ENCODE measurements around the gene SPRR1B. TPM values are rescaled to one million over a fixed set of nuclear protein-coding genes. Genes with fewer than 3 reads are reported as not detected.

The SPRR1B gene
- total RNA-seq, 2 donors from 2014 or later: not detected

- Histone ChIP-seq H3K9me3 (no peaks in the 10 kb centered on the region), H3K27me3 (no peaks in the 10 kb centered on the region), H3K4me1 (no peaks in the 10 kb centered on the region), H3K27ac (no peak within 1 kb of the TSS), H3K4me3 (no peak within 1 kb of the TSS), H3K36me3 (replicated peaks in 1 of 2; ENCODE audit: insufficient read depth in 1 of 2, low read depth in 2 of 2) (no peaks in the 10 kb centered on the region)
- ATAC-seq (no peak), DNase-seq (no peak)
- TF ChIP-seq POLR2A (IDR thresholded peaks at IDR 0.05): no peak
- intact Hi-C loops (cut with DNase I): no loop called here
- WGBS, 2 donors: 58 to 69% methylated on average over 2 of the region's 2 CpGs
Observed at GRCh38 chr1:153071511-153071910, 40.5 kb downstream of the SPRR1B start, which contains the start of gene SPRR2B. TSS of gene SPRR2B (minus strand) at chr1:153071611. CDS start at chr1:153070839, 772 bp downstream.

GRCh38 chr1:153072806-153073726, 42.1 kb downstream of the SPRR1B start:
- intact Hi-C loops (cut with DNase I): no loop called here
- Histone ChIP-seq H3K27me3 (no peaks in the 10 kb centered on the region), H3K4me1 (no peaks in the 10 kb centered on the region), H3K36me3 (replicated peaks in 1 of 2; ENCODE audit: insufficient read depth in 1 of 2, low read depth in 2 of 2) (no peaks in the 10 kb centered on the region), H3K4me3 (no peak overlapping the region), H3K27ac (no peak overlapping the region), H3K9me3 (no peaks in the 10 kb centered on the region)
- WGBS, 2 donors: 82 to 84% methylated on average over 5 of the region's 5 CpGs
- DNase-seq (no peak), ATAC-seq (no peak)
- TF ChIP-seq POLR2A (IDR thresholded peaks at IDR 0.05) (no peak), CTCF (IDR thresholded peaks at IDR 0.05) (no peak)

GRCh38 chr1:153081736-153082135, 50.7 kb downstream of the SPRR1B start:
- 91 to 93% methylated on average over 3 of the region's 3 CpGs for WGBS, 2 donors
- no peaks in the 10 kb centered on the region for H3K9me3 ChIP-seq
- H3K27me3 ChIP-seq: no peaks in the 10 kb centered on the region
- H3K36me3 ChIP-seq (replicated peaks in 1 of 2; ENCODE audit: insufficient read depth in 1 of 2, low read depth in 2 of 2): no peaks in the 10 kb centered on the region
- no peak overlapping the region for H3K27ac ChIP-seq
- H3K4me3 ChIP-seq: no peak overlapping the region
- TF ChIP-seq POLR2A (IDR thresholded peaks at IDR 0.05): no peak
- no peak for TF ChIP-seq CTCF (IDR thresholded peaks at IDR 0.05)
- DNase-seq (no peak), ATAC-seq (no peak)
- intact Hi-C loops (cut with DNase I): no loop called here
- H3K4me1 ChIP-seq: no peaks in the 10 kb centered on the region

Small RNA genes lying within 50 kb of the gene (small RNA-seq; reads per million reads assigned to genes)
- gene AL356867.1: not detected
- not detected for gene RF00322
- not detected for gene SPRR1A

Other genes starting within 250 kb of the SPRR1B start
- gene LCE1E, start 244.9 kb upstream of the SPRR1B start, total RNA-seq: not detected
- not detected for gene LCE1D, start 234.5 kb upstream of the SPRR1B start, total RNA-seq
- gene LCE1C, start 224.6 kb upstream of the SPRR1B start, total RNA-seq: not detected
- gene LCE1B, start 219.2 kb upstream of the SPRR1B start, total RNA-seq: not detected
- not detected for gene LCE1A, start 203.7 kb upstream of the SPRR1B start, total RNA-seq
- not detected for gene LCE6A, start 188.3 kb upstream of the SPRR1B start, total RNA-seq
- gene LCE7A, start 171.2 kb upstream of the SPRR1B start, total RNA-seq: not detected
- not detected for gene SMCP, start 152.9 kb upstream of the SPRR1B start, total RNA-seq
- gene IVL, start 122.7 kb upstream of the SPRR1B start, total RNA-seq: not detected
- not detected for gene SPRR5, start 84.0 kb upstream of the SPRR1B start, total RNA-seq
- not detected for gene SPRR4, start 60.6 kb upstream of the SPRR1B start, total RNA-seq
- gene SPRR1A, start 47.1 kb upstream of the SPRR1B start, total RNA-seq: not detected
- not detected for gene SPRR3, start 29.5 kb upstream of the SPRR1B start, total RNA-seq
- gene SPRR2D, start 9.9 kb downstream of the SPRR1B start, total RNA-seq: not detected
- not detected for gene SPRR2A, start 26.3 kb downstream of the SPRR1B start, total RNA-seq
- not detected for gene SPRR2B, start 40.4 kb downstream of the SPRR1B start, total RNA-seq
- not detected for gene SPRR2E, start 63.3 kb downstream of the SPRR1B start, total RNA-seq
- gene SPRR2F, start 82.3 kb downstream of the SPRR1B start, total RNA-seq: 1 to 10 TPM in 1 of 2 donors, not detected in 1; 1.3 TPM
- gene SPRR2G, start 119.7 kb downstream of the SPRR1B start, total RNA-seq: not detected
- gene LELP1, start 172.2 kb downstream of the SPRR1B start, total RNA-seq: not detected
- not detected for gene PRR9, start 186.4 kb downstream of the SPRR1B start, total RNA-seq
- not detected for gene LORICRIN, start 228.5 kb downstream of the SPRR1B start, total RNA-seq

Measured in body of pancreas (tissue), 4 donors.